Measurements from ENCODE around the gene BUB3. TPM values are rescaled to one million over a fixed set of nuclear protein-coding genes. Genes with fewer than 3 reads are reported as not detected.

The BUB3 gene
- total and polyA plus RNA-seq, 4 donors, result 40.6 to 61.4 (median 48.4) TPM

GRCh38 chr10:123144697-123145541 is 9.3 kb upstream of the BUB3 start:
- Histone ChIP-seq H3K4me3 (ENCODE audit: low read length in 2 of 2) (no peak overlapping the region), H3K27ac (ENCODE audit: low read depth in 1 of 2, low read length in 2 of 2) (no peak overlapping the region), H3K9me3 (ENCODE audit: control insufficient read depth, low read length) (no peaks in the 10 kb centered on the region), H3K27me3 (ENCODE audit: control insufficient read depth in 1 of 2, insufficient read depth in 2 of 2, low read length in 1 of 2) (peaks cover 0 to 4% of the 10 kb centered on the region in 2 donors), H3K36me3 (ENCODE audit: control insufficient read depth in 1 of 2, insufficient read depth in 2 of 2, low read length in 1 of 2) (no peaks in the 10 kb centered on the region), H3K4me1 (ENCODE audit: control insufficient read depth in 1 of 2, insufficient read depth in 2 of 2, low read length in 2 of 2) (no peaks in the 10 kb centered on the region)
- DNase-seq, result no peak
- intact Hi-C loops (cut with DNase I), result no loop called here
- 6% methylated on average over 29 of the region's 29 CpGs for WGBS, 2 donors
- no peak for ATAC-seq (ENCODE audit: low FRiP score)

- H3K4me1 ChIP-seq (ENCODE audit: control insufficient read depth in 1 of 2, insufficient read depth in 2 of 2, low read length in 2 of 2), result no peaks in the 10 kb centered on the region
- WGBS, 2 donors, result 5 to 6% methylated on average over 14 of the region's 14 CpGs
- intact Hi-C loops (cut with DNase I), result no loop called here
Observed at GRCh38 chr10:123145542-123146012, 8.6 kb upstream of the BUB3 start.

GRCh38 chr10:123146013-123146893 is 7.9 kb upstream of the BUB3 start:
- peak in 1 of 2 donors; percentile 74 for DNase-seq
- H3K27me3 ChIP-seq (ENCODE audit: control insufficient read depth in 1 of 2, insufficient read depth in 2 of 2, low read length in 1 of 2), result peaks cover 0 to 4% of the 10 kb centered on the region in 2 donors
- no peak overlapping the region for H3K27ac ChIP-seq (ENCODE audit: low read depth in 1 of 2, low read length in 2 of 2)
- no peaks in the 10 kb centered on the region for H3K9me3 ChIP-seq (ENCODE audit: control insufficient read depth, low read length)
- H3K4me1 ChIP-seq (ENCODE audit: control insufficient read depth in 1 of 2, insufficient read depth in 2 of 2, low read length in 2 of 2), result no peaks in the 10 kb centered on the region
- ATAC-seq (ENCODE audit: low FRiP score), result no peak
- H3K36me3 ChIP-seq (ENCODE audit: control insufficient read depth in 1 of 2, insufficient read depth in 2 of 2, low read length in 1 of 2), result no peaks in the 10 kb centered on the region
- intact Hi-C loops (cut with DNase I), result no loop called here
- whole genome bisulfite sequencing, 2 donors, result 7% methylated on average over 59 of the region's 59 CpGs
- no peak overlapping the region for H3K4me3 ChIP-seq (ENCODE audit: low read length in 2 of 2)

More at GRCh38 chr10:123145542-123146012, 8.6 kb upstream of the BUB3 start:
- Histone ChIP-seq H3K27me3 (ENCODE audit: control insufficient read depth in 1 of 2, insufficient read depth in 2 of 2, low read length in 1 of 2) (peaks cover 0 to 4% of the 10 kb centered on the region in 2 donors), H3K27ac (ENCODE audit: low read depth in 1 of 2, low read length in 2 of 2) (no peak overlapping the region), H3K36me3 (ENCODE audit: control insufficient read depth in 1 of 2, insufficient read depth in 2 of 2, low read length in 1 of 2) (no peaks in the 10 kb centered on the region), H3K4me3 (ENCODE audit: low read length in 2 of 2) (no peak overlapping the region), H3K9me3 (ENCODE audit: control insufficient read depth, low read length) (no peaks in the 10 kb centered on the region)
- ATAC-seq (ENCODE audit: low FRiP score) (no peak), DNase-seq (no peak)

GRCh38 chr10:123146894-123147634 is 7.1 kb upstream of the BUB3 start:
- Histone ChIP-seq H3K4me3 (ENCODE audit: low read length in 2 of 2) (no peak overlapping the region), H3K27ac (ENCODE audit: low read depth in 1 of 2, low read length in 2 of 2) (no peak overlapping the region), H3K4me1 (ENCODE audit: control insufficient read depth in 1 of 2, insufficient read depth in 2 of 2, low read length in 2 of 2) (no peaks in the 10 kb centered on the region), H3K9me3 (ENCODE audit: control insufficient read depth, low read length) (no peaks in the 10 kb centered on the region), H3K36me3 (ENCODE audit: control insufficient read depth in 1 of 2, insufficient read depth in 2 of 2, low read length in 1 of 2) (no peaks in the 10 kb centered on the region), H3K27me3 (ENCODE audit: control insufficient read depth in 1 of 2, insufficient read depth in 2 of 2, low read length in 1 of 2) (no peaks in the 10 kb centered on the region)
- WGBS, 2 donors, result 21% methylated on average over 24 of the region's 24 CpGs
- intact Hi-C loops (cut with DNase I), result no loop called here
- no peak for DNase-seq
- ATAC-seq (ENCODE audit: low FRiP score), result no peak

- no peak within 1 kb of the TSS for H3K27ac ChIP-seq (ENCODE audit: low read depth in 1 of 2, low read length in 2 of 2)
- intact Hi-C loops (cut with DNase I), result no loop called here
- peak in 1 of 2 donors; percentile 74 for DNase-seq
- no peak within 1 kb of the TSS for H3K4me3 ChIP-seq (ENCODE audit: low read length in 2 of 2)
- H3K27me3 ChIP-seq (ENCODE audit: control insufficient read depth in 1 of 2, insufficient read depth in 2 of 2, low read length in 1 of 2), result no peaks in the 10 kb centered on the region
- no peaks in the 10 kb centered on the region for H3K36me3 ChIP-seq (ENCODE audit: control insufficient read depth in 1 of 2, insufficient read depth in 2 of 2, low read length in 1 of 2)
- no peaks in the 10 kb centered on the region for H3K4me1 ChIP-seq (ENCODE audit: control insufficient read depth in 1 of 2, insufficient read depth in 2 of 2, low read length in 2 of 2)
- no peaks in the 10 kb centered on the region for H3K9me3 ChIP-seq (ENCODE audit: control insufficient read depth, low read length)
- 1 to 2% methylated on average over 47 to 64 of the region's 64 CpGs for WGBS, 2 donors
- no peak for ATAC-seq (ENCODE audit: low FRiP score)
Observed at GRCh38 chr10:123147635-123148413, 6.4 kb upstream of the BUB3 start, which contains the start of gene HMX2. Gene HMX2 (plus strand): TSS chr10:123148136. CDS start chr10:123148379, 243 bp downstream.

GRCh38 chr10:123148414-123149161 is 5.6 kb upstream of the BUB3 start:
- peak in 1 of 2 donors; percentile 67 for DNase-seq

GRCh38 chr10:123149162-123149567 is 5.0 kb upstream of the BUB3 start:
- ATAC-seq (ENCODE audit: low FRiP score) (no peak), DNase-seq (no peak)
- no peaks in the 10 kb centered on the region for H3K36me3 ChIP-seq (ENCODE audit: control insufficient read depth in 1 of 2, insufficient read depth in 2 of 2, low read length in 1 of 2)
- H3K4me3 ChIP-seq (ENCODE audit: low read length in 2 of 2), result no peak overlapping the region
- intact Hi-C loops (cut with DNase I), result no loop called here
- no peak overlapping the region for H3K27ac ChIP-seq (ENCODE audit: low read depth in 1 of 2, low read length in 2 of 2)
- no peaks in the 10 kb centered on the region for H3K9me3 ChIP-seq (ENCODE audit: control insufficient read depth, low read length)
- no peaks in the 10 kb centered on the region for H3K4me1 ChIP-seq (ENCODE audit: control insufficient read depth in 1 of 2, insufficient read depth in 2 of 2, low read length in 2 of 2)
- WGBS, 2 donors, result 3 to 6% methylated on average over 12 of the region's 12 CpGs
- no peaks in the 10 kb centered on the region for H3K27me3 ChIP-seq (ENCODE audit: control insufficient read depth in 1 of 2, insufficient read depth in 2 of 2, low read length in 1 of 2)

More at GRCh38 chr10:123148414-123149161, 5.6 kb upstream of the BUB3 start:
- Histone ChIP-seq H3K4me3 (ENCODE audit: low read length in 2 of 2) (no peak overlapping the region), H3K9me3 (ENCODE audit: control insufficient read depth, low read length) (no peaks in the 10 kb centered on the region), H3K27ac (ENCODE audit: low read depth in 1 of 2, low read length in 2 of 2) (no peak overlapping the region), H3K36me3 (ENCODE audit: control insufficient read depth in 1 of 2, insufficient read depth in 2 of 2, low read length in 1 of 2) (no peaks in the 10 kb centered on the region), H3K4me1 (ENCODE audit: control insufficient read depth in 1 of 2, insufficient read depth in 2 of 2, low read length in 2 of 2) (no peaks in the 10 kb centered on the region), H3K27me3 (ENCODE audit: control insufficient read depth in 1 of 2, insufficient read depth in 2 of 2, low read length in 1 of 2) (no peaks in the 10 kb centered on the region)
- 2% methylated on average over 46 to 55 of the region's 55 CpGs for WGBS, 2 donors
- intact Hi-C loops (cut with DNase I), result no loop called here
- ATAC-seq (ENCODE audit: low FRiP score), result no peak
